ENCODE data around the gene PCDHB14.
"Not testable (repeated sequence)": the region's sequence is repeated elsewhere in the genome, so short reads cannot be mapped to it uniquely, and the experiment has no call there.

Gene PCDHB14

DNA sequence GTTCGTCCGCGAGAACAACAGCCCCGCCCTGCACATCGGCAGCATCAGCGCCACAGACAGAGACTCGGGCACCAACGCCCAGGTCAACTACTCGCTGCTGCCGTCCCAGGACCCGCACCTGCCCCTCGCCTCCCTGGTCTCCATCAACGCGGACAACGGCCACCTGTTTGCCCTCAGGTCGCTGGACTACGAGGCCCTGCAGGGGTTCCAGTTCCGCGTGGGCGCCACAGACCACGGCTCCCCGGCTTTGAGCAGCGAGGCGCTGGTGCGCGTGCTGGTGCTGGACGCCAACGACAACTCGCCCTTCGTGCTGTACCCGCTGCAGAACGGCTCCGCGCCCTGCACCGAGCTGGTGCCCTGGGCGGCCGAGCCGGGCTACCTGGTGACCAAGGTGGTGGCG lies 12.9 kb upstream of the PCDHB14 start:
- not testable (repeated sequence) for DNase-seq (ENCODE audit: low read depth in 2 of 2)

DNA sequence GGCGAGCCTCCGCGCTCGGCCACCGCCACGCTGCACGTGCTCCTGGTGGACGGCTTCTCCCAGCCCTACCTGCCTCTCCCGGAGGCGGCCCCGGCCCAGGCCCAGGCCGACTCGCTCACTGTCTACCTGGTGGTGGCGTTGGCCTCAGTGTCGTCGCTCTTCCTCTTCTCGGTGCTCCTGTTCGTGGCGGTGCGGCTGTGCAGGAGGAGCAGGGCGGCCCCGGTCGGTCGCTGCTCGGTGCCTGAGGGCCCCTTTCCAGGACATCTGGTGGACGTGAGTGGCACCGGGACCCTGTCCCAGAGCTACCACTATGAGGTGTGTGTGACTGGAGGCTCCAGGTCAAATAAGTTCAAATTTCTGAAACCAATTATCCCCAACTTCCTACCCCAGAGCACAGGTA lies 12.3 kb upstream of the PCDHB14 start:
- not testable (repeated sequence) for DNase-seq (ENCODE audit: low read depth in 2 of 2)

GRCh38 chr5:141213656-141214339 lies 9.3 kb upstream of the PCDHB14 start, which contains the start of gene PCDHB13:
TSS of gene PCDHB13 (plus strand) at chr5:141213919. CDS start at chr5:141214124, 205 bp downstream.
- not testable (repeated sequence) for DNase-seq (ENCODE audit: low read depth in 2 of 2)

GRCh38 chr5:141214583-141214982 lies 8.6 kb upstream of the PCDHB14 start:
- DNase-seq (ENCODE audit: low read depth in 2 of 2), result not testable (repeated sequence)

GRCh38 chr5:141215504-141215903 lies 7.6 kb upstream of the PCDHB14 start:
- DNase-seq (ENCODE audit: low read depth in 2 of 2), result not testable (repeated sequence)

DNA sequence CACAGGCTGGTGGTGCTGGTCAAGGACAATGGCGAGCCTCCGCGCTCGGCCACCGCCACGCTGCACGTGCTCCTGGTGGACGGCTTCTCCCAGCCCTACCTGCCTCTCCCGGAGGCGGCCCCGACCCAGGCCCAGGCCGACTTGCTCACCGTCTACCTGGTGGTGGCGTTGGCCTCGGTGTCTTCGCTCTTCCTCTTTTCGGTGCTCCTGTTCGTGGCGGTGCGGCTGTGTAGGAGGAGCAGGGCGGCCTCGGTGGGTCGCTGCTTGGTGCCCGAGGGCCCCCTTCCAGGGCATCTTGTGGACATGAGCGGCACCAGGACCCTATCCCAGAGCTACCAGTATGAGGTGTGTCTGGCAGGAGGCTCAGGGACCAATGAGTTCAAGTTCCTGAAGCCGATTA lies 7.1 kb upstream of the PCDHB14 start:
- DNase-seq (ENCODE audit: low read depth in 2 of 2), result not testable (repeated sequence)

DNA sequence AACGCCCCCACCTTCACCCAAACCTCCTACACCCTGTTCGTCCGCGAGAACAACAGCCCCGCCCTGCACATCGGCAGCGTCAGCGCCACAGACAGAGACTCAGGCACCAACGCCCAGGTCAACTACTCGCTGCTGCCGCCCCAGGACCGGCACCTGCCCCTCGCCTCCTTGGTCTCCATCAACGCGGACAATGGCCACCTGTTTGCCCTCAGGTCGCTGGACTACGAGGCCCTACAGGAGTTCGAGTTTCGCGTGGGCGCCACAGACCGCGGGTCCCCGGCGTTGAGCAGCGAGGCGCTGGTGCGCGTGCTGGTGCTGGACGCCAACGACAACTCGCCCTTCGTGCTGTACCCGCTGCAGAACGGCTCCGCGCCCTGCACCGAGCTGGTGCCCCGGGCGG lies 1.7 kb downstream of the PCDHB14 start:
- not testable (repeated sequence) for DNase-seq (ENCODE audit: low read depth in 2 of 2)

- DNase-seq (ENCODE audit: low read depth in 2 of 2), result not testable (repeated sequence)
These were observed 2.3 kb downstream of the PCDHB14 start for GRCh38 chr5:141225421-141225820.

GRCh38 chr5:141234109-141234667 lies 11.0 kb downstream of the PCDHB14 start:
- no peak for DNase-seq (ENCODE audit: low read depth in 2 of 2)

DNA sequence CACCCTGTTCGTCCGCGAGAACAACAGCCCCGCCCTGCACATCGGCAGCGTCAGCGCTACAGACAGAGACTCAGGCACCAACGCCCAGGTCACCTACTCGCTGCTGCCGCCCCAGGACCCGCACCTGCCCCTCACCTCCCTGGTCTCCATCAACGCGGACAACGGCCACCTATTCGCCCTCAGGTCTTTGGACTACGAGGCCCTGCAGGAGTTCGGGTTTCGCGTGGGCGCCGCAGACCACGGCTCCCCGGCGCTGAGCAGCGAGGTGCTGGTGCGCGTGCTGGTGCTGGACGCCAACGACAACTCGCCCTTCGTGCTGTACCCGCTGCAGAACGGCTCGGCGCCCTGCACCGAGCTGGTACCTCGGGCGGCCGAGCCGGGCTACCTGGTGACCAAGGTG lies 12.8 kb downstream of the PCDHB14 start:
- DNase-seq (ENCODE audit: low read depth in 2 of 2), result not testable (repeated sequence)

- no peak for DNase-seq (ENCODE audit: low read depth in 2 of 2)
These were observed 13.6 kb downstream of the PCDHB14 start for GRCh38 chr5:141236516-141237313.

DNA sequence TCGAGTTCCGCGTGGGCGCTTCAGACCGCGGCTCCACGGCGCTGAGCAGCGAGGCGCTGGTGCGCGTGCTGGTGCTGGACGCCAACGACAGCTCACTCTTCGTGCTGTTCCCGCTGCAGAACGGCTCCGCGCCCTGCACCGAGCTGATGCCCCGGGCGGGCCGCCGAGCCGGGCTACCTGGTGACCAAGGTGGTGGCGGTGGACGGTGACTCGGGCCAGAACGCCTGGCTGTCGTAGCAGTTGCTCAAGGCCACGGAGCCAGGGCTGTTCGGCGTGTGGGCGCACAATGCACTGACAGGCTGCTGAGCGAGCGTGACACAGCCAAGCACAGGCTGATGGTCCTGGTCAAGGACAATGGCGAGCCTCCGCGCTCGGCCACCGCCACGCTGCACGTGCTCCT lies 18.4 kb downstream of the PCDHB14 start:
- no peak for DNase-seq (ENCODE audit: low read depth in 2 of 2)

GRCh38 chr5:141245250-141245717 lies 22.1 kb downstream of the PCDHB14 start, which contains the start of gene PCDHB15:
TSS of gene PCDHB15 (plus strand) at chr5:141245395. CDS start at chr5:141245579, 184 bp downstream.
- peak; percentile 5 to 6 for DNase-seq (ENCODE audit: low read depth in 2 of 2)

DNA sequence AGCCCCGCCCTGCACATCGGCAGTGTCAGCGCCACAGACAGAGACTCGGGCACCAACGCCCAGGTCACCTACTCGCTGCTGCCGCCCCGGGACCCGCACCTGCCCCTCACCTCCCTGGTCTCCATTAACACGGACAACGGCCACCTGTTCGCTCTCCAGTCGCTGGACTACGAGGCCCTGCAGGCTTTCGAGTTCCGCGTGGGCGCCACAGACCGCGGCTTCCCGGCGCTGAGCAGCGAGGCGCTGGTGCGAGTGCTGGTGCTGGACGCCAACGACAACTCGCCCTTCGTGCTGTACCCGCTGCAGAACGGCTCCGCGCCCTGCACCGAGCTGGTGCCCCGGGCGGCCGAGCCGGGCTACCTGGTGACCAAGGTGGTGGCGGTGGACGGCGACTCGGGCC lies 23.8 kb downstream of the PCDHB14 start:
- not testable (repeated sequence) for DNase-seq (ENCODE audit: low read depth in 2 of 2)

GRCh38 chr5:141247434-141247833 lies 24.3 kb downstream of the PCDHB14 start:
- DNase-seq (ENCODE audit: low read depth in 2 of 2), result not testable (repeated sequence)

- no peak for DNase-seq (ENCODE audit: low read depth in 2 of 2)
These were observed 27.4 kb downstream of the PCDHB14 start for GRCh38 chr5:141250576-141250975.

DNA sequence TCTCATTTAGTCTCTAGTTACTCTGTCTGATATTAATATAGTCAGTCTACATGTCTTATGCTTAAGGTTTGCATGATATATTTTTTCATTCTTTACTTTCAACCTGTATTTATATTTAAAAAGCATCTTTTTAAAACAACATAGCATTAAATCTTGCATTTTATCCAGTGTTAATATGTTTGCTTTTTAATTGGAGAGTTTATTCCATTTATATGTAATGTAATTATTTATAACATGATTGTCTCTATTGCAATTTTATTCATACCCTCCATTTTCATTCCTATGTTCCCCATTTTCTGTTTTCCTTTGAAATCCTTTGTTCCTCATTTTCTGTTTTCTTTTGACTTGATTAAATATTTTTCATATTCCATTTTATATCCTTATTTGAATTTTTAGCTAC lies 35.3 kb downstream of the PCDHB14 start:
- DNase-seq (ENCODE audit: low read depth in 2 of 2), result no peak

DNA sequence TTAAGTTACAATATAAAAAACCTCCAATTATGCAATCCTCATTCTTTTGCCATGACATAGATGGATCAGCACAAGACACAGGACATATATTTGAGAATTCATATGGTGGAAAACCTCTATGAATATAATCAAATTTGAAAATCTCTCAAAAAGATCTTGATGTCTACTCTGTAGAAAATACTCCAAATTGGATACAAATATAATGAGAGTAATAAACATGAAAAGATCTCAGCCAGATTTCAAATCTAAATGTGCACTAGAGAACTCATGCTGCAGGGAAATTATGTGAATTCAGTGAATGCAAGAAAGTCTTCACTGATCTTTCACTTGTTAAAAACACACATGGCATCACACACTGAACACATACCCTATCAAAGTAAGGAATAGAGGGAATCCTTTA lies 35.8 kb downstream of the PCDHB14 start:
- no peak for DNase-seq (ENCODE audit: low read depth in 2 of 2)

DNA sequence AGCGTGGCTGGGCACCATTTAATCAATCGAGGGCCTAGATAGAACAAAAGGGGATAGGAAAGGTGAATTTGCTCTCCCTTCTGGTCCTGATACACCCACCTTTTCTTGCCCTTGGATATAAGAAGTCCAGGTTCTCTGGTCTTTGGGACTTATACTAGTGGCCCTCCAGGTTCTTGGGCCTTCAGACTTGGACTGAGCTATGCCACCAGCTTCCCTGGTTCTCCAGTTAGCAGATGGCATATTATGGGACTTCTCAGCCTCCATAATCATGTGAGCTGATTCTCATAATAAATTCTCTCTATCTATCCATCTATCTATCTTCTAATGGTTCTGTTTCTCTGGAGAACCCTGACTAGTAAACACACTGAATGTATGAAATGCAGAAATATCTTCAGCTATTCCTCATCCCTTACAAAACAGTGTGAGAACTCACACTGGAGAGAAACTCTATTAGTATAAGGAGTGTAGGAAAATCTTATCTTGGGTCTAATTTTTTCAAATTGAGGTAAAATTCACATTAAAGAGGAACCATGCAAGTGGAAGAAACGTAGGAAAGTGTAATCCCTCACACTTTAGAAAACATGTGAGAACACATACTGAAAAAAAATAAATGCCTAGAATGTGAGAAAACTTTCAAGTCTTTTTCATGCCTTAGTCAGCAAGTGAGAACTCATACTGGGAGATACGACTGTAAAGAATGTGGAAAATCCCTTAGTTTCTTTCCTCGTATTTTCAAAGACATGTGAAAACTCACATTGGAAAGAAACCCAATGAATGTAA lies 37.5 kb downstream of the PCDHB14 start:
- DNase-seq (ENCODE audit: low read depth in 2 of 2), result no peak

DNA sequence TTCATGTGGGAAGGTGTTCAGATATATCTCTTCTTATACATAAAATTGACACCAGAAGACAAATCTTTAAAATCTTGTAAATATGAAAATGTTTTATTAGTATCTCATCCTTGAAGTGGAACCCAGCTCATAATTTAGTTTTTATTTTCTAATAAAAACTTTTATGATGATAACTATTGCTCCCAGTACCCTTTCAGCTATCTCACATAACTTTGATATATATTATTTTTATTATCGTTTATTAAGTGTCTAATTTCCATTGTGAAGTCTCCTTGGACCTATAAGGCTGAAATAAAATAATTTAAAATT lies 38.0 kb downstream of the PCDHB14 start:
- DNase-seq (ENCODE audit: low read depth in 2 of 2), result no peak

GRCh38 chr5:141269195-141269594 lies 46.1 kb downstream of the PCDHB14 start:
- no peak for DNase-seq (ENCODE audit: low read depth in 2 of 2)

DNA sequence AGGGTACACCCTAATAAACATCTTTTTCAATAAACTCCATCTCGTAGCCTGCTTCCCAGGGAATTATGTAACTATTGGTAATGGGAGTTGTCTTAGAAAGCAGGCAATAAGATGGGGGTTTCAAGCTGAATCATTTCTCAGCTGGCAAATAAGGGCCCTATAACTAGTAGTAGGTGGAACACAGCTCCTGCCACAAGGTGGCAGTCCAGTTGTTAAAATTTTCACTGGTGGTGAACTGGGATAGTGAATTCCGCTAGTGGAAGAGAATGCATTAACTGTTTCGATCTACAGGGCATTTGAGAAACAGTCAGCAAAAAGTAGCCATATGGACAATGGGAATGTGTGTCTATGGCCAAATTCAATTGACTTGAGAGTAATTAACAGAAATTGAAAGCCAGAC lies 49.8 kb downstream of the PCDHB14 start:
- DNase-seq (ENCODE audit: low read depth in 2 of 2), result no peak

Data from stimulated activated CD4-positive, alpha-beta T cell treated with anti-CD3 and anti-CD28 coated beads, Interleukin-4, amount 100 ng/mL, for 48 hours (primary cell).